Activated naive CD4-positive, alpha-beta T cell treated with anti-CD3 and anti-CD28 coated beads, Interleukin-2, amount 50 U/mL, for 72 hours (primary cell): ENCODE measurements around the gene LSM8. TPM values are rescaled to one million over a fixed set of nuclear protein-coding genes. Genes with fewer than 3 reads are reported as not detected.

Experiments
- total RNA-seq, 2 donors: library from RNA; stranded (reverse); gene quantifications; one replicate each; pipeline ENCODE4 v1.2.3, GENCODE V29; 2022

The LSM8 gene
- total RNA-seq, 2 donors from 2014 or later, result 41.7 to 57.0 TPM

Other genes starting within 250 kb of the LSM8 start
- gene ANKRD7, start 40.5 kb downstream of the LSM8 start, total RNA-seq, result under 1 TPM; 0.59 to 0.70 TPM